Activated naive CD8-positive, alpha-beta T cell treated with anti-CD3 and anti-CD28 coated beads, Interleukin-2, amount 10 ng/mL, durations not matched to agents 7 days and 5 days (primary cell): Measurements from ENCODE around the gene ZNF274. TPM values are rescaled to one million over a fixed set of nuclear protein-coding genes. Genes with fewer than 3 reads are reported as not detected.
"Not testable (repeated sequence)": the region's sequence is repeated elsewhere in the genome, so short reads cannot be mapped to it uniquely, and the experiment has no call there.

Source experiments
- ATAC-seq: fragments of 150-1000 bp; cut with Tn5 transposase; one replicate; pipeline ENCODE4 v1.10.0; 2021; ENCODE audit warnings: low read depth, moderate library complexity
- POLR2A ChIA-PET: fragments of 350-600 bp; sonication (Branson Sonifier 250); formaldehyde crosslinking; loops from one replicate; lab custom pipeline; 2021; ENCODE audit warnings: antibody characterized with exemption; lab: Charles Lee
- DNase-seq: peaks from one replicate; pipeline ENCODE4 v3.0.0; 2021
- H3K27ac Mint-ChIP-seq: one replicate; pipeline ENCODE4 v1.8.0; 2022; ENCODE audit warnings: mild to moderate bottlenecking, mixed read lengths
- H3K27me3 Mint-ChIP-seq: one replicate; pipeline ENCODE4 v1.8.0; 2022; ENCODE audit warnings: mild to moderate bottlenecking, moderate library complexity, mixed read lengths
- H3K36me3 Mint-ChIP-seq: one replicate; pipeline ENCODE4 v1.8.0; 2021; ENCODE audit warnings: mild to moderate bottlenecking, mixed read lengths
- H3K4me1 Mint-ChIP-seq: one replicate; pipeline ENCODE4 v1.8.0; 2021; ENCODE audit warnings: mixed read lengths
- H3K4me3 Mint-ChIP-seq: one replicate; pipeline ENCODE4 v1.8.0; 2022; ENCODE audit warnings: mild to moderate bottlenecking, moderate library complexity, mixed read lengths
- H3K9me3 Mint-ChIP-seq: one replicate; pipeline ENCODE4 v1.8.0; 2021; ENCODE audit warnings: mixed read lengths
- total RNA-seq, 2 experiments: library from RNA; stranded (reverse); gene quantifications; one replicate each; pipeline ENCODE4 v1.2.3, GENCODE V29; 2021

The ZNF274 gene
- total RNA-seq, 2 experiments from 2014 or later = 54.6 to 56.9 TPM

- H3K4me3 Mint-ChIP-seq = peak overlapping the region; percentile 96
- ATAC-seq (peak; percentile 46), DNase-seq (no peak)
- H3K27me3 Mint-ChIP-seq = no peaks in the 10 kb centered on the region
- POLR2A ChIA-PET = interaction anchor here (0.7 to 1.7 kb wide), 8 partner anchors 19 to 149 kb away, joined by 3 to 8 read pairs (median 5); partner anchors contain the start of genes ZNF274, ZNF8 and ZSCAN22
- H3K27ac Mint-ChIP-seq = peak overlapping the region; percentile 87
- H3K4me1 Mint-ChIP-seq = peaks cover 23% of the 10 kb centered on the region
- peaks cover 29% of the 10 kb centered on the region for H3K9me3 Mint-ChIP-seq
- H3K36me3 Mint-ChIP-seq = peaks cover 37% of the 10 kb centered on the region
Observed at GRCh38 chr19:58227964-58228584, 45.2 kb downstream of the ZNF274 start.

GRCh38 chr19:58228585-58229254 is 45.9 kb downstream of the ZNF274 start, which contains the start of gene ZNF544:
ZNF544 (plus strand) TSS chr19:58228914; CDS start chr19:58244024, 15,110 bp downstream.
- POLR2A ChIA-PET = interaction anchor here (0.6 to 1.7 kb wide), 12 partner anchors 22 to 223 kb away, joined by 3 to 8 read pairs (median 4); partner anchors contain the start of genes ZNF132, ZNF274, ZNF324B and ZNF8
- H3K36me3 Mint-ChIP-seq = peaks cover 44% of the 10 kb centered on the region

GRCh38 chr19:58229255-58229639 is 46.4 kb downstream of the ZNF274 start:
- peak; percentile 37 for ATAC-seq
- peak overlapping the region; percentile 87 for H3K27ac Mint-ChIP-seq
- DNase-seq = peak; percentile 44
- H3K36me3 Mint-ChIP-seq = peaks cover 49% of the 10 kb centered on the region
- H3K4me1 Mint-ChIP-seq = peaks cover 23% of the 10 kb centered on the region
- H3K9me3 Mint-ChIP-seq = peaks cover 31% of the 10 kb centered on the region
- H3K27me3 Mint-ChIP-seq = no peaks in the 10 kb centered on the region
- peak overlapping the region; percentile 96 for H3K4me3 Mint-ChIP-seq
- POLR2A ChIA-PET = interaction anchor here (0.6 to 1.6 kb wide), 7 partner anchors 22 to 222 kb away, joined by 3 to 7 read pairs (median 3); partner anchors contain the start of genes ZNF132, ZNF274 and ZNF324B

More at GRCh38 chr19:58228585-58229254, 45.9 kb downstream of the ZNF274 start, which contains the start of gene ZNF544:
- DNase-seq = peak; percentile 81
- Mint-ChIP-seq H3K27me3 (no peaks in the 10 kb centered on the region), H3K4me3 (peak within 1 kb of the TSS; percentile 96), H3K27ac (peak within 1 kb of the TSS; percentile 87), H3K9me3 (peaks cover 31% of the 10 kb centered on the region), H3K4me1 (peaks cover 23% of the 10 kb centered on the region)
- ATAC-seq = peak; percentile 79

- Mint-ChIP-seq H3K4me1 (no peaks in the 10 kb centered on the region), H3K9me3 (peaks cover 34% of the 10 kb centered on the region), H3K27me3 (no peaks in the 10 kb centered on the region), H3K4me3 (no peak overlapping the region), H3K36me3 (peaks cover 93% of the 10 kb centered on the region), H3K27ac (no peak overlapping the region)
- DNase-seq (no peak), ATAC-seq (no peak)
- POLR2A ChIA-PET = interaction anchor here (0.7 to 0.8 kb wide), 2 partner anchors 81 to 233 kb away, joined by 3 to 6 read pairs; no protein-coding TSS in a partner anchor
Observed at GRCh38 chr19:58237324-58237723, 54.5 kb downstream of the ZNF274 start.

- H3K27ac Mint-ChIP-seq = no peak overlapping the region
- H3K27me3 Mint-ChIP-seq = no peaks in the 10 kb centered on the region
- POLR2A ChIA-PET = no interaction called here
- no peak for DNase-seq
- ATAC-seq = no peak
- peaks cover 97% of the 10 kb centered on the region for H3K36me3 Mint-ChIP-seq
- no peak overlapping the region for H3K4me3 Mint-ChIP-seq
- H3K4me1 Mint-ChIP-seq = no peaks in the 10 kb centered on the region
- peaks cover 37% of the 10 kb centered on the region for H3K9me3 Mint-ChIP-seq
Observed at GRCh38 chr19:58243351-58243750, 60.5 kb downstream of the ZNF274 start.

GRCh38 chr19:58248886-58249285 is 66.0 kb downstream of the ZNF274 start:
- H3K27me3 Mint-ChIP-seq = no peaks in the 10 kb centered on the region
- H3K4me1 Mint-ChIP-seq = no peaks in the 10 kb centered on the region
- POLR2A ChIA-PET = no interaction called here
- H3K4me3 Mint-ChIP-seq = no peak overlapping the region
- no peak for DNase-seq
- ATAC-seq = no peak
- H3K27ac Mint-ChIP-seq = no peak overlapping the region
- H3K36me3 Mint-ChIP-seq = peaks cover 98% of the 10 kb centered on the region
- peaks cover 42% of the 10 kb centered on the region for H3K9me3 Mint-ChIP-seq

- no peak for ATAC-seq
- Mint-ChIP-seq H3K4me1 (no peaks in the 10 kb centered on the region), H3K27ac (no peak overlapping the region), H3K36me3 (peaks cover 99% of the 10 kb centered on the region), H3K27me3 (no peaks in the 10 kb centered on the region), H3K9me3 (peaks cover 36% of the 10 kb centered on the region), H3K4me3 (no peak overlapping the region)
- no peak for DNase-seq
- POLR2A ChIA-PET = no interaction called here
Observed at GRCh38 chr19:58252102-58252685, 69.3 kb downstream of the ZNF274 start.

- H3K9me3 Mint-ChIP-seq = peaks cover 41% of the 10 kb centered on the region
- H3K27me3 Mint-ChIP-seq, ATAC-seq, POLR2A ChIA-PET, H3K27ac Mint-ChIP-seq, DNase-seq, H3K4me1 Mint-ChIP-seq, H3K4me3 Mint-ChIP-seq: not testable (repeated sequence)
- peaks cover 98% of the 10 kb centered on the region for H3K36me3 Mint-ChIP-seq
Observed at GRCh38 chr19:58258259-58258658, 75.4 kb downstream of the ZNF274 start.

GRCh38 chr19:58261600-58261967 is 78.7 kb downstream of the ZNF274 start:
- Mint-ChIP-seq H3K4me3 (no peak overlapping the region), H3K4me1 (no peaks in the 10 kb centered on the region), H3K36me3 (peaks cover 88% of the 10 kb centered on the region), H3K9me3 (peaks cover 35% of the 10 kb centered on the region), H3K27me3 (no peaks in the 10 kb centered on the region), H3K27ac (no peak overlapping the region)
- POLR2A ChIA-PET = no interaction called here
- ATAC-seq = no peak
- DNase-seq = no peak

GRCh38 chr19:58261968-58262921 is 79.4 kb downstream of the ZNF274 start:
- peaks cover 36% of the 10 kb centered on the region for H3K9me3 Mint-ChIP-seq
- H3K27ac Mint-ChIP-seq = no peak overlapping the region
- no peaks in the 10 kb centered on the region for H3K4me1 Mint-ChIP-seq
- peaks cover 87% of the 10 kb centered on the region for H3K36me3 Mint-ChIP-seq
- H3K27me3 Mint-ChIP-seq = no peaks in the 10 kb centered on the region
- DNase-seq (no peak), ATAC-seq (no peak)
- POLR2A ChIA-PET = interaction anchor here (0.8 kb wide), 1 partner anchor 58 kb away, joined by 3 read pairs; no protein-coding TSS in a partner anchor
- H3K4me3 Mint-ChIP-seq = no peak overlapping the region

- ATAC-seq = no peak
- H3K4me3 Mint-ChIP-seq = no peak overlapping the region
- H3K4me1 Mint-ChIP-seq = no peaks in the 10 kb centered on the region
- H3K9me3 Mint-ChIP-seq = peaks cover 31% of the 10 kb centered on the region
- no peaks in the 10 kb centered on the region for H3K27me3 Mint-ChIP-seq
- POLR2A ChIA-PET = interaction anchor here (0.8 kb wide), 1 partner anchor 58 kb away, joined by 3 read pairs; no protein-coding TSS in a partner anchor
- H3K27ac Mint-ChIP-seq = no peak overlapping the region
- no peak for DNase-seq
- peaks cover 80% of the 10 kb centered on the region for H3K36me3 Mint-ChIP-seq
Observed at GRCh38 chr19:58262922-58263296, 80.0 kb downstream of the ZNF274 start.
